Measurements from ENCODE around the gene COMT. TPM values are rescaled to one million over a fixed set of nuclear protein-coding genes. Genes with fewer than 3 reads are reported as not detected.

COMT gene
- total RNA-seq, 2 experiments from 2014 or later, result 11.3 to 11.4 TPM

DNA sequence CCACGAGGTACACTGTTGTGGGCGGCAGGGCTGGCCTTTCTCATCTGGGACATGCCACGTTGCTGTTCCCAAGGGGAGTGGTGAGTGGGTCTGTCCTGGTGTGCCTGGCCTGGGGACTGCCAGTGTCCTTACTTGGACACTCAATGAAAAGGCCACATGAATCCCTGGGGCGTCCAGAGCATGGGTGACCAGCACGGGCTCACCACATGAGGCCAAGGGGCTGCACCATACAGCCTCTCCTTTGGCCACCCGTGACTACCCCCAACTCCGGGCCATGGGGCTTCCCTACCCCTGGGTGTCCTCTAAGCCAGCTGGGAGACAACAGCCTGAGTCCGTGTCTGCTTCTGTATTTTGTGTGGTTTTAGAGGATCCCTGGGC, 20.3 kb downstream of the COMT start:
- peaks cover 12% of the 10 kb centered on the region for H3K36me3 ChIP-seq (ENCODE audit: insufficient read depth, low read length)
- H3K9me3 Mint-ChIP-seq, result no peaks in the 10 kb centered on the region
- ChIA-PET POLR2A (no interaction called here), CTCF (no interaction called here)
- H3K27me3 Mint-ChIP-seq, result no peaks in the 10 kb centered on the region
- no peaks in the 10 kb centered on the region for H3K4me1 Mint-ChIP-seq (ENCODE audit: low read depth)
- H3K4me3 ChIP-seq (ENCODE audit: low read length), result no peak overlapping the region
- intact Hi-C loops (cut with DNase I, micrococcal nuclease), result loop anchor here in 1 of 2 experiments (10.0 kb wide), 1 partner anchor 323 kb away; no protein-coding TSS in a partner anchor
- no peak for ATAC-seq (ENCODE audit: poor library complexity)
- TF ChIP-seq, protein P1, sequence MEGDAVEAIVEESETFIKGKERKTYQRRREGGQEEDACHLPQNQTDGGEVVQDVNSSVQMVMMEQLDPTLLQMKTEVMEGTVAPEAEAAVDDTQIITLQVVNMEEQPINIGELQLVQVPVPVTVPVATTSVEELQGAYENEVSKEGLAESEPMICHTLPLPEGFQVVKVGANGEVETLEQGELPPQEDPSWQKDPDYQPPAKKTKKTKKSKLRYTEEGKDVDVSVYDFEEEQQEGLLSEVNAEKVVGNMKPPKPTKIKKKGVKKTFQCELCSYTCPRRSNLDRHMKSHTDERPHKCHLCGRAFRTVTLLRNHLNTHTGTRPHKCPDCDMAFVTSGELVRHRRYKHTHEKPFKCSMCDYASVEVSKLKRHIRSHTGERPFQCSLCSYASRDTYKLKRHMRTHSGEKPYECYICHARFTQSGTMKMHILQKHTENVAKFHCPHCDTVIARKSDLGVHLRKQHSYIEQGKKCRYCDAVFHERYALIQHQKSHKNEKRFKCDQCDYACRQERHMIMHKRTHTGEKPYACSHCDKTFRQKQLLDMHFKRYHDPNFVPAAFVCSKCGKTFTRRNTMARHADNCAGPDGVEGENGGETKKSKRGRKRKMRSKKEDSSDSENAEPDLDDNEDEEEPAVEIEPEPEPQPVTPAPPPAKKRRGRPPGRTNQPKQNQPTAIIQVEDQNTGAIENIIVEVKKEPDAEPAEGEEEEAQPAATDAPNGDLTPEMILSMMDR (IDR thresholded peaks at IDR 0.05), result no peak
- no peak overlapping the region for H3K27ac ChIP-seq (ENCODE audit: low read depth in 1 of 2, low read length in 2 of 2)
- no peaks in the 10 kb centered on the region for H3K36me3 Mint-ChIP-seq (ENCODE audit: low read depth)
- no peak overlapping the region for H3K27ac Mint-ChIP-seq
- no peak overlapping the region for H3K4me3 Mint-ChIP-seq
- H3K9me3 ChIP-seq (ENCODE audit: control insufficient read depth in 1 of 2, insufficient read depth in 1 of 2, low read length in 2 of 2), result no peaks in the 10 kb centered on the region
- peaks cover 7% of the 10 kb centered on the region for H3K4me1 ChIP-seq (ENCODE audit: insufficient read depth, low read length)
- no peak for DNase-seq
- H3K27me3 ChIP-seq (ENCODE audit: control insufficient read depth in 1 of 2, insufficient read depth in 2 of 2, low read length in 2 of 2), result no peaks in the 10 kb centered on the region

DNA sequence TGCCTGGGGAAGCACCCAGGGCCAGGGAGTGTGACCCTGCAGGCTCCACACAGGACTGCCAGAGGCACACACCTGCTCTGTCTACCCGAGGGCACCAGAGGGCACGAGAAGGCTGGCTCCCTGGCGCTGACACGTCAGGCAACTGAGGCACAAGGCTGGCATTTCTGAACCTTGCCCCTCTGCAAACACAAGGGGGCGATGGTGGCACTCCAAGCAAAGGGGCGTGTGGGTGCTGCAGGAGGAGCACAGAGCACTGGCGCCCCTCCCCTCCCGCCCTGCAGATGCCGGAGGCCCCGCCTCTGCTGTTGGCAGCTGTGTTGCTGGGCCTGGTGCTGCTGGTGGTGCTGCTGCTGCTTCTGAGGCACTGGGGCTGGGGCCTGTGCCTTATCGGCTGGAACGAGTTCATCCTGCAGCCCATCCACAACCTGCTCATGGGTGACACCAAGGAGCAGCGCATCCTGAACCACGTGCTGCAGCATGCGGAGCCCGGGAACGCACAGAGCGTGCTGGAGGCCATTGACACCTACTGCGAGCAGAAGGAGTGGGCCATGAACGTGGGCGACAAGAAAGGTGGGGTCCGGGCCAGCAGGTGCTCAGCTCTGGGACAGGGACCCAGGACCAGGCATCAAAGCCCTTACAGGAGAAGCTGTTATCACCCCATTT, 20.8 kb downstream of the COMT start:
- intact Hi-C loops (cut with DNase I, micrococcal nuclease), result loop anchor here in 1 of 2 experiments (10.0 kb wide), 1 partner anchor 322 kb away; no protein-coding TSS in a partner anchor
- Histone ChIP-seq H3K27me3 (ENCODE audit: control insufficient read depth in 1 of 2, insufficient read depth in 2 of 2, low read length in 2 of 2) (no peaks in the 10 kb centered on the region), H3K36me3 (ENCODE audit: insufficient read depth, low read length) (peaks cover 14% of the 10 kb centered on the region), H3K9me3 (ENCODE audit: control insufficient read depth in 1 of 2, insufficient read depth in 1 of 2, low read length in 2 of 2) (no peaks in the 10 kb centered on the region), H3K27ac (ENCODE audit: low read depth in 1 of 2, low read length in 2 of 2) (no peak overlapping the region), H3K4me3 (ENCODE audit: low read length) (no peak overlapping the region), H3K4me1 (ENCODE audit: insufficient read depth, low read length) (peaks cover 7% of the 10 kb centered on the region)
- ATAC-seq (ENCODE audit: poor library complexity), result peak; percentile 87
- POLR2A ChIA-PET, result no interaction called here
- H3K9me3 Mint-ChIP-seq, result no peaks in the 10 kb centered on the region
- CTCF ChIA-PET, result no interaction called here
- no peaks in the 10 kb centered on the region for H3K36me3 Mint-ChIP-seq (ENCODE audit: low read depth)
- no peaks in the 10 kb centered on the region for H3K27me3 Mint-ChIP-seq
- TF ChIP-seq, protein P1 (IDR thresholded peaks at IDR 0.05), result no peak
- H3K4me3 Mint-ChIP-seq, result no peak overlapping the region
- peak; percentile 26 to 72 (median 52) for DNase-seq
- H3K27ac Mint-ChIP-seq, result no peak overlapping the region
- no peaks in the 10 kb centered on the region for H3K4me1 Mint-ChIP-seq (ENCODE audit: low read depth)

DNA sequence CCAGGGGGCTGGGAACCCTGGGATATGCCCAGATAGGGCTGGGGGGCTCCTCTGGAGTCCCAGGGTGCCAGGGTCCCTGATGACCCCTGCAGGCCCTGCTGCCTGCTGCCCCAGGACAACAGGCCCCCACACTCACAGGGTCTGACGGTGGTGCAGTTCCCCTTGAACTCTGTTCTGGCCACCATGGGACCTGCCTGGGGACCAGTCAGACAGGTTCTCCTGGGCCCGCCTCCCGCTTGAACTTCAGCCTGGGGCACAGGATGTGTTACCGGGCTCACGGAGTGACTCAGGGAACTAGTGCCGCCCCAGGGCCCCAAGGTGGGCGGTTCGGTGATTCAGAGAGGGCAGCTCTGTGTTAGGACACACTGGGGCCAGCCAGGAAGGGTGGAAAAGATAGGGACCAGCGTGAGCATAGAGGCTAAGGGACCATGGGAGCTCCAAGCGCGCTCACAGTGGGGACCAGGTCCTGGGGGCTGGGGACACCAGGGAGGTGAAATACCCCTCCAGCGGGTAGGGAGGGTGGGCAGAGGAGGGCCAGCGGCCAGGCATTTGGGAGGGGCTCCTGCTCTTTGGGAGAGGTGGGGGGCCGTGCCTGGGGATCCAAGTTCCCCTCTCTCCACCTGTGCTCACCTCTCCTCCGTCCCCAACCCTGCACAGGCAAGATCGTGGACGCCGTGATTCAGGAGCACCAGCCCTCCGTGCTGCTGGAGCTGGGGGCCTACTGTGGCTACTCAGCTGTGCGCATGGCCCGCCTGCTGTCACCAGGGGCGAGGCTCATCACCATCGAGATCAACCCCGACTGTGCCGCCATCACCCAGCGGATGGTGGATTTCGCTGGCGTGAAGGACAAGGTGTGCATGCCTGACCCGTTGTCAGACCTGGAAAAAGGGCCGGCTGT, 21.6 kb downstream of the COMT start:
- ChIA-PET POLR2A (no interaction called here), CTCF (no interaction called here)
- no peak overlapping the region for H3K27ac ChIP-seq (ENCODE audit: low read depth in 1 of 2, low read length in 2 of 2)
- H3K4me1 Mint-ChIP-seq (ENCODE audit: low read depth), result no peaks in the 10 kb centered on the region
- TF ChIP-seq, protein P1 (IDR thresholded peaks at IDR 0.05), result no peak
- no peaks in the 10 kb centered on the region for H3K27me3 ChIP-seq (ENCODE audit: control insufficient read depth in 1 of 2, insufficient read depth in 2 of 2, low read length in 2 of 2)
- H3K9me3 ChIP-seq (ENCODE audit: control insufficient read depth in 1 of 2, insufficient read depth in 1 of 2, low read length in 2 of 2), result no peaks in the 10 kb centered on the region
- peaks cover 22% of the 10 kb centered on the region for H3K36me3 ChIP-seq (ENCODE audit: insufficient read depth, low read length)
- H3K4me3 Mint-ChIP-seq, result no peak overlapping the region
- no peak overlapping the region for H3K27ac Mint-ChIP-seq
- ATAC-seq (ENCODE audit: poor library complexity), result no peak
- intact Hi-C loops (cut with DNase I, micrococcal nuclease), result loop anchor here in 1 of 2 experiments (10.0 kb wide), 1 partner anchor 322 kb away; no protein-coding TSS in a partner anchor
- no peaks in the 10 kb centered on the region for H3K27me3 Mint-ChIP-seq
- peaks cover 7% of the 10 kb centered on the region for H3K4me1 ChIP-seq (ENCODE audit: insufficient read depth, low read length)
- peaks cover 5% of the 10 kb centered on the region for H3K36me3 Mint-ChIP-seq (ENCODE audit: low read depth)
- no peaks in the 10 kb centered on the region for H3K9me3 Mint-ChIP-seq
- no peak overlapping the region for H3K4me3 ChIP-seq (ENCODE audit: low read length)
- no peak for DNase-seq

All from CD4-positive, alpha-beta T cell (primary cell).